Esophagus squamous epithelium (tissue), 4 donors: ENCODE results near the gene CLSTN2.

ENCODE experiments used
- POLR2A ChIP-seq, 4 donors: fragments of 450-650 bp; IDR thresholded peaks; one replicate each; pipeline ENCODE4 v1.6.1; 2017; ENCODE audit warnings: antibody characterized with exemption in 4 of 4, mild to moderate bottlenecking in 4 of 4, moderate library complexity in 3 of 4
- TF ChIP-seq, protein P1 (sequence below), 6 experiments: fragments of 450-650 bp in 4 of 6; fragments of 200-600 bp in 2 of 6; sonication (generic) in 2 of 6; IDR thresholded peaks; one replicate each; pipeline ENCODE4 v1.5.1; 2016 to 2019; ENCODE audit warnings: antibody characterized with exemption in 6 of 6, mild to moderate bottlenecking in 4 of 6, moderate library complexity in 4 of 6

GRCh38 chr3:140187028-140187427, 252.0 kb downstream of the CLSTN2 start:
- TF ChIP-seq, protein P1, sequence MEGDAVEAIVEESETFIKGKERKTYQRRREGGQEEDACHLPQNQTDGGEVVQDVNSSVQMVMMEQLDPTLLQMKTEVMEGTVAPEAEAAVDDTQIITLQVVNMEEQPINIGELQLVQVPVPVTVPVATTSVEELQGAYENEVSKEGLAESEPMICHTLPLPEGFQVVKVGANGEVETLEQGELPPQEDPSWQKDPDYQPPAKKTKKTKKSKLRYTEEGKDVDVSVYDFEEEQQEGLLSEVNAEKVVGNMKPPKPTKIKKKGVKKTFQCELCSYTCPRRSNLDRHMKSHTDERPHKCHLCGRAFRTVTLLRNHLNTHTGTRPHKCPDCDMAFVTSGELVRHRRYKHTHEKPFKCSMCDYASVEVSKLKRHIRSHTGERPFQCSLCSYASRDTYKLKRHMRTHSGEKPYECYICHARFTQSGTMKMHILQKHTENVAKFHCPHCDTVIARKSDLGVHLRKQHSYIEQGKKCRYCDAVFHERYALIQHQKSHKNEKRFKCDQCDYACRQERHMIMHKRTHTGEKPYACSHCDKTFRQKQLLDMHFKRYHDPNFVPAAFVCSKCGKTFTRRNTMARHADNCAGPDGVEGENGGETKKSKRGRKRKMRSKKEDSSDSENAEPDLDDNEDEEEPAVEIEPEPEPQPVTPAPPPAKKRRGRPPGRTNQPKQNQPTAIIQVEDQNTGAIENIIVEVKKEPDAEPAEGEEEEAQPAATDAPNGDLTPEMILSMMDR (IDR thresholded peaks at IDR 0.05) = no peak
- TF ChIP-seq POLR2A (IDR thresholded peaks at IDR 0.05) = no peak
